Fibroblast of peridontal ligament (primary cell): ENCODE measurements around the gene PDE4C.

Experiments
- DNase-seq: peaks from one replicate; pipeline ENCODE4 v3.0.0-alpha.2; 2010; ENCODE audit errors: extremely low read depth

The PDE4C gene

DNA sequence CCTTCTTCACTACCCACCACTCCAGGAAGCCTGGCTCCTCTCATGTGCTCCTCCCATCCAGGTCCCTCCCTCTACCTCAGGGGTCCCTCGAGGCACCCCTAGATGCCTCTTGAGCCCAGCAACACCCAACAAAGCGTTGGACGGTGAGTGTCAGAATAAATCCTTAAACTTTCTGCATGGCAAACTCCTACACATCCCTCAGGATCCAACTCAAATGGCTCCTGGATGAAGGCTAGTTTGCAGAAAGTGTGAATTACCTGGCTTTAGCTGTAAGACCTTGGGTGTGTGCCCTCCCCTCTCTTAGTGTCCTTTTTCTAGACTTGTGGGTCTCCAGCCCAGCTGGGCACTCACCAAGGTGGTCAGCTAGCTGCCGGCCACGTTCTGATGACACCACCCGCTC is 27.9 kb downstream of the PDE4C start:
- no peak for DNase-seq

DNA sequence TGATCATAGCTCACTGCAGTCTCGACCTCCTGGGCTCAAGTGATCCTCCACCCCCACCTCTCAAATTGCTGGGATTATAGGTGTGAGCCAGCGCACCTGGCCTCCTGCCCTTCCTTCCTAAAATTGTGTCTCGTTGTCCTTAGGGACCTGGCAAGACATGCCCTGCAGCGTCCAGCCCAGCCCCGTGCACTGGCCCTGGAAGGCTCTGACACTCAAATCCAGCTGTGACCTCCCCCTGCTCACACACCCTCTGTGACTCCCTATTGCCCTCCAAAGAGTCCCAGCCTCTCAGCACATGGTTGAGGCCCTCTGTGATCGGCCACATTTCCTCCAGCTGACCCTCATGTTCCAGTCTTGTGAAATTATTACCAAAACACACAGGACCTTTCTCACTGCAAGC is 28.3 kb downstream of the PDE4C start:
- DNase-seq, result no peak

- DNase-seq, result no peak
Measured at GRCh38 chr19:18197306-18197705, 28.9 kb downstream of the PDE4C start.

GRCh38 chr19:18196511-18196845 is 29.8 kb downstream of the PDE4C start:
- no peak for DNase-seq

GRCh38 chr19:18194554-18195238 is 31.5 kb downstream of the PDE4C start:
- DNase-seq, result peak; percentile 10

- no peak for DNase-seq
Measured at GRCh38 chr19:18194181-18194530, 32.1 kb downstream of the PDE4C start.

GRCh38 chr19:18193388-18194180 is 32.7 kb downstream of the PDE4C start:
- DNase-seq, result no peak

DNA sequence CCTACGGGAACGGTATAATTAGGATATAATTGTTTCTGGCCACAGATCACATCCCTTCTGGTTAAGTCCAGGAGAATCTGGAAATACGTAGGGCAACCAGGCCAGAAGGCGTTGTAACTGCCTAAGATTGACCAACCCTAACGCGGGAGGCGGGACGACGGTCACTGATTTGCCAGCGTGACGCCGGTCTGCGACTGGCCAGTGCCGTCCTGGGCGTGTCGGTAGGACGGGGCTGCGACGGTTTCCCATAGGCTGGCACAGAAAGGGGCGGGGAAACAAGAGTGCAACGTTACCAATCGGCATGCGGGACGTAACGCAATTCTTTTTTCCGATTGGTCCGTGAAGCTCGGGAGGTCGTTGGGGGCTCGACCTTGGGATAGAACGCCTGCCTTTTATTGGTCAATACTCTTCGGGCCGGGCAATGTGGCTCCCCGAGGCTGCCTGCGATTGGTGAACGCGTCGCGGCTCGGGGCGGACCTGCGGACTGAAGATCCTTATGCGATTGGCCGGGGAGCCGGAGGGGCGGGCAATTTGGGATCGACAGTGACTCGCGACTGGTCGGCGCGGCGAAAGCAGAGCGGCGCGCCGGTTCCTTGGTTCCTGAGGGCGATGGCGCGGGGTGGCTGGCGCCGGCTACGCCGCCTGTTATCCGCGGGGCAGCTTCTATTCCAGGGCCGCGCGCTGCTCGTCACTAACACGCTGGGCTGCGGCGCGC is 33.4 kb downstream of the PDE4C start, which contains the start of gene MPV17L2:
MPV17L2 (plus strand) TSS at position 546 of the 715 bp plus-strand sequence; CDS start at position 610, 64 bp downstream.
- peak; percentile 100 for DNase-seq

- no peak for DNase-seq
Measured at GRCh38 chr19:18191640-18192062, 34.6 kb downstream of the PDE4C start.

- no peak for DNase-seq
Measured at GRCh38 chr19:18190278-18190677, 36.0 kb downstream of the PDE4C start.

- DNase-seq, result no peak
Measured at GRCh38 chr19:18185538-18185937, 40.7 kb downstream of the PDE4C start.

GRCh38 chr19:18183529-18183928 is 42.7 kb downstream of the PDE4C start:
- DNase-seq, result no peak

- DNase-seq, result no peak
Measured at GRCh38 chr19:18179957-18180356, 46.3 kb downstream of the PDE4C start.

GRCh38 chr19:18176367-18177310 is 49.6 kb downstream of the PDE4C start:
- DNase-seq, result no peak

DNA sequence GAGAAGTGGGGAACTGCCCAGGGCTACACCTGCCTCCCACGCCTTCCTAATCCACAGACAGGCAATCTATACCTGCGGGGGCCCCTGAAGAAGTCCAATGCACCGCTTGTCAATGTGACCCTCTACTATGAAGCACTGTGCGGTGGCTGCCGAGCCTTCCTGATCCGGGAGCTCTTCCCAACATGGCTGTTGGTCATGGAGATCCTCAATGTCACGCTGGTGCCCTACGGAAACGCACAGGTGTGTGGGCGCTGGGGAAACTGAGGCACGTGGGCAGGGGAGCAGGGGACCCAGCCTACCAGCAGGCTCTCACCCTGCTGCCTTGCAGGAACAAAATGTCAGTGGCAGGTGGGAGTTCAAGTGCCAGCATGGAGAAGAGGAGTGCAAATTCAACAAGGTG is 51.3 kb downstream of the PDE4C start:
- DNase-seq, result no peak
